ENCODE data around the gene AFAP1.

AFAP1 gene

GRCh38 chr4:7910952-7911578 is 28.6 kb downstream of the AFAP1 start:
- DNase-seq (ENCODE audit: low spot score): no peak

GRCh38 chr4:7910263-7910896 is 29.3 kb downstream of the AFAP1 start:
- DNase-seq (ENCODE audit: low spot score): no peak

- DNase-seq (ENCODE audit: low spot score): no peak
These were observed 30.0 kb downstream of the AFAP1 start for GRCh38 chr4:7909463-7910262.

GRCh38 chr4:7908668-7909067 is 31.0 kb downstream of the AFAP1 start:
- DNase-seq (ENCODE audit: low spot score): no peak

- no peak for DNase-seq (ENCODE audit: low spot score)
These were observed 32.5 kb downstream of the AFAP1 start for GRCh38 chr4:7907142-7907541.

- no peak for DNase-seq (ENCODE audit: low spot score)
These were observed 33.4 kb downstream of the AFAP1 start for GRCh38 chr4:7906171-7906701.

- DNase-seq (ENCODE audit: low spot score): no peak
These were observed 34.4 kb downstream of the AFAP1 start for GRCh38 chr4:7904952-7905915.

- no peak for DNase-seq (ENCODE audit: low spot score)
These were observed 35.7 kb downstream of the AFAP1 start for GRCh38 chr4:7903791-7904516.

- DNase-seq (ENCODE audit: low spot score): no peak
These were observed 36.8 kb downstream of the AFAP1 start for GRCh38 chr4:7902826-7903225.

- DNase-seq (ENCODE audit: low spot score): no peak
These were observed 37.5 kb downstream of the AFAP1 start for GRCh38 chr4:7902101-7902553.

GRCh38 chr4:7901311-7901885 is 38.3 kb downstream of the AFAP1 start:
- DNase-seq (ENCODE audit: low spot score): no peak

GRCh38 chr4:7900334-7900909 is 39.2 kb downstream of the AFAP1 start:
- DNase-seq (ENCODE audit: low spot score): no peak

- no peak for DNase-seq (ENCODE audit: low spot score)
These were observed 40.3 kb downstream of the AFAP1 start for GRCh38 chr4:7899184-7899869.

GRCh38 chr4:7898385-7898784 is 41.3 kb downstream of the AFAP1 start:
- no peak for DNase-seq (ENCODE audit: low spot score)

- DNase-seq (ENCODE audit: low spot score): no peak
These were observed 41.9 kb downstream of the AFAP1 start for GRCh38 chr4:7897811-7898210.

- DNase-seq (ENCODE audit: low spot score): no peak
These were observed 44.9 kb downstream of the AFAP1 start for GRCh38 chr4:7894677-7895181.

- no peak for DNase-seq (ENCODE audit: low spot score)
These were observed 45.5 kb downstream of the AFAP1 start for GRCh38 chr4:7894098-7894676.

GRCh38 chr4:7893539-7893938 is 46.1 kb downstream of the AFAP1 start:
- DNase-seq (ENCODE audit: low spot score): no peak
